Fibroblast of the conjunctiva (primary cell): ENCODE data around the gene PTPN2.
"Not testable (repeated sequence)": the region's sequence is repeated elsewhere in the genome, so short reads cannot be mapped to it uniquely, and the experiment has no call there.

Experiments
- DNase-seq: peaks from one replicate; pipeline ENCODE4 v3.0.0-alpha.2; 2010; ENCODE audit warnings: low read depth

PTPN2 gene

GRCh38 chr18:12883684-12884405 lies at the start of gene PTPN2:
Gene PTPN2 (minus strand): TSS chr18:12884237. CDS start chr18:12884141, 96 bp downstream.
- peak; percentile 94 for DNase-seq

DNA sequence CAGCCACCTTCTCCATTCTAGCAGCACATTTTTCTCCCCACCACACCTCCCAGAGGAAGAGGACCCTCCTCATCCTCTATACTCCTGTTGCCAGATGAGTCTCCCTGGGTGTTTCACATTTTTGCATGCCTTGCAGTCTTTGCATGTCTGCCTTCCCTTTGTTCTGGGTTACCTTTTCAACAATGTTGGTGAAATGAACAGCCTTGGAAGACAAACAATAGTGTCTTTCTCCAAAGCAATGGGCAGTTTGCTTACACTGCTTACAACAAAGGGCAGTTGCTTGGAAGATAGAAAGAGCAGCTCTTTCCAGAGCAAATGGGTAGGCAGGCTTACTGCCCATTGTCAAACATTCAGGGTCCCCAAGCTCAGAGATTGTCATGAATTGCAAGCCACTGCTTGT lies 49.3 kb upstream of the PTPN2 start:
- no peak for DNase-seq

GRCh38 chr18:12930908-12931307 lies 46.9 kb upstream of the PTPN2 start:
- no peak for DNase-seq

- no peak for DNase-seq
These were observed 46.3 kb upstream of the PTPN2 start for GRCh38 chr18:12930376-12930775.

DNA sequence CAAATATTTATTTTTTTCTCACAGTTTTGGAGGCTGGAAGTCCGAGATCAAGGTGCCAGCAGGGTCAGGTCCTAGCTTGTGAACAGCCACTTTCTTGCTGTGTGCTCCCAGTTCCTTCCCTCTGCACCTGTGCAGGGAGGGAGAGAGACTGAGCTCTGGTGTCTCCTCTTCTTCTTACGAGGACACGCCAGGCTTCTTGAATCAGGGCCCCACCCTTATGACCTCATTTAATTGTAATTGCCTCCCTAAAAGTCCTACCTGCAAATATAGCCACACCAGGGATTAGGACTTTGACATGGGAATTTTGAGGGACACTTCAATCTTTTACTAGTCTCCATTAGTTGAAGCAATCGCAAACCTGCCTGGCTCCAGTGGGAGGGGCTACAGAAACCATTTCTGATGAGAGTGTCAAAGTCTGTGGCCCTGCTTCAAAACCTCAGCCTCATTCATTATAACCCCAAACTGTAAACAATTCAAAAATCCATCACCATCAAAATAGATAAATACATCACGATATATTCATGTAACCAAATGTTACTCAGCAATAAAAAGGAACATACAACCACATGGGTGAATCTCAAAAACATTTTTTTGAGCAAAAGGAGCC lies 45.5 kb upstream of the PTPN2 start:
- DNase-seq: no peak

DNA sequence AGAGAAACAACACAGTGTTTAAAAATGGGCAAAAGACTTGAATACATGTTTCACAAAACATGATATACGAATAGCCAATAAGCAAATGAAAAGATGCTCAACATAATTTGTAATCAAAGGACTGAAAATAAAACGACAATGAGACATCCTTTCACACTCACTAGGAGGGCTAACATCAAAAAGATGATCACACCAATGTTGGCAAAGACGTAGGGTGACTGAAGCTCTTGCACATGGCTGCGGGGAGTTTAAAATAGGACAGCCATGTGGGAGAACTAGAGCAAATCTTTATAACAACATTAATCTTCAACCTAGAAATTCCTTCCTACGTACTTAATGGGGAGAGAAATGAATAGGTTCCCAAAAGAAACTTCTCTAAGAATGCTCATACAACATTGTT lies 44.6 kb upstream of the PTPN2 start:
- no peak for DNase-seq

DNA sequence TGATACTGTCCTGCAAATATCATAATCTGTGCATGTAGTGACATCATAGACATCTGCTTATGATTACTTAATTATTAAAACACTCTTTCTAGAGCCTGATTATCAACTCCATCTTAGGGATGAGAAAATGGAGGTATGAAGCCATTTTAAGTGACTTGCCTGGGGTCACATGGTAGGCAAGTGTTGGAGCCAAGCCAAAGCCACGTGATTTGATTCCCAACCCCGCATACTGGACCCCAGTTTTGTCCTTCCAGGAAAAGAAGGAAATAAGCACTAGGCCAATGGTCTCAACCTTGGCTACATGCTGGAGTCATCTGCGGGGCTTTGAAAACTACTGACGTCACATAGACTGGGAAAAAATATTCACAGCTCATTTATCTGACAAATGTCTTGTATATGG lies 44.2 kb upstream of the PTPN2 start:
- no peak for DNase-seq

- no peak for DNase-seq
These were observed 40.6 kb upstream of the PTPN2 start for GRCh38 chr18:12924616-12925015.

DNA sequence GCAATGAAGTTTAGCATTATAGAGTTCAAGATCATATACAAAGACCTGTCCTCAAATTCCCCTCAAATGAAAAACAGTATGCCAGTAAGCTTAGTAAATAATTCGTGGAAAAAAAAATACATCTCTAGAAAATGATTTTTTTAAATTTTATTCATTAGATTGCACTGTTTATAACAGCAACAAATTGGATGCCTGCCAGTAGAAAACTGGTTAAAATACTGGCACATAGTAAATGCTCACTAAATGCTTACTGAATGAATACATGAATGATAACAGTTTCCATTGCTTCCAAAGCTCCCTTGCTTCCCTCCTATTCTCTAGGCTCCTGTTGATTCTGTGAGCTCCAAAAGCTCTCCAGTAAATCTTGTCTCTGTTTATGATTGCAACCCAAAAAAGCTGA lies 38.2 kb upstream of the PTPN2 start:
- DNase-seq: no peak

GRCh38 chr18:12921178-12921577 lies 37.1 kb upstream of the PTPN2 start:
- DNase-seq: no peak

DNA sequence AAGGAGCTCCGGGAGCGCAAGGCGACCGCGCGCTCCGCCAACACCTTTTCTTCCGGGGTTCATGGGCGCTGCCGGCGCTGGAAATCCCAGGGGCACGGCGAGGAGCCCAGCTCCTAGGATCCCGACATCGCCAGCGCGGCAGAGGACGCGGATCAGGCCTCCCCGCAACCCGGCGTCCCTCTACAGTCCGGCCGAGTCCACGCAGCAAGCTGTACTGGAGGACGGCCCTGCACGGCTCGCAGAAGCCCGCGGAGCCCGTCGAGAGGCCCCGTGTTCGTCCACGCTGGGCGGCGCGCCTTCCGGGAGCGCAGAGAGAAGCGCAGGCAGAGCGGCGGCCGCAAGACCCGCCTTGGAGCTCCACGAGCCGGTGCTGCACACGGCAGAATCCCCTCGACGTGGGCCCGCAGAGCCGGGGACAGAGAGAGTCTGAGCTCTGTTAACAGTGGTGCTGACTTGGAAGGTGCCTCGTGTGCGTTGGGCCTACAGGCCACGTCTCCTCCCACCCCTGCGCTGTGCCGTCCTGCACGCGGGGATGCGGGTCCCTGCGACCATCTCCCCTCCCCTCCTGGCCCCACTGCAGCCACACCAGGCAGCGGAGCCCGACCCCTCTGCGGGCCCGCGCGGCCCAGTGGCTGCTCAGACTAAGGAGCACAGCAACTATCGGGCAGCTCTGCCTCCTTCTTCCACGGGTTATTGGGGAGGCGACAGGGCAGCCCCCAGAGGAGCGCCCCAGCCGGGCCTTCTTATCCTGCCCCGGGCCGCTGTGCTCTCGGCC lies 28.1 kb upstream of the PTPN2 start:
- no peak for DNase-seq

- DNase-seq: no peak
These were observed 27.2 kb upstream of the PTPN2 start for GRCh38 chr18:12911025-12911928.

DNA sequence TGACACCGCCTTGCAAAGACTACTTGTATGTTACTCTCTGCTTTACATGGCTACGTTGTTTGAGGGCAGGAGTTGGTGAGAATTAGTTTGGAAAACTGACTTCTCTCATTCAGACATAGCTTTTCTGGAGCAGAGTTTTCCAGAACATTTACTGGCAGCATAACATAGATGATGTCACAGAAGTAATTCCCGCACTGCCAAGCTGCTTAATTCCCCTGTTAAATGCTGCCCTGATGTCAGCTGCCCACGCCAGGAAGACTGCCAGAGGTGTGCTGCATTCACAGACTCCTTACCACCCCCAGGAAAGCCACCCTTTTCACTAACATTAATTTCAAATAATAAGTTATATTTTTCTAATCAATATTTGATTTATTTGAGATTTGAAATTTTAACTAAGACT lies 24.7 kb upstream of the PTPN2 start:
- DNase-seq: no peak

DNA sequence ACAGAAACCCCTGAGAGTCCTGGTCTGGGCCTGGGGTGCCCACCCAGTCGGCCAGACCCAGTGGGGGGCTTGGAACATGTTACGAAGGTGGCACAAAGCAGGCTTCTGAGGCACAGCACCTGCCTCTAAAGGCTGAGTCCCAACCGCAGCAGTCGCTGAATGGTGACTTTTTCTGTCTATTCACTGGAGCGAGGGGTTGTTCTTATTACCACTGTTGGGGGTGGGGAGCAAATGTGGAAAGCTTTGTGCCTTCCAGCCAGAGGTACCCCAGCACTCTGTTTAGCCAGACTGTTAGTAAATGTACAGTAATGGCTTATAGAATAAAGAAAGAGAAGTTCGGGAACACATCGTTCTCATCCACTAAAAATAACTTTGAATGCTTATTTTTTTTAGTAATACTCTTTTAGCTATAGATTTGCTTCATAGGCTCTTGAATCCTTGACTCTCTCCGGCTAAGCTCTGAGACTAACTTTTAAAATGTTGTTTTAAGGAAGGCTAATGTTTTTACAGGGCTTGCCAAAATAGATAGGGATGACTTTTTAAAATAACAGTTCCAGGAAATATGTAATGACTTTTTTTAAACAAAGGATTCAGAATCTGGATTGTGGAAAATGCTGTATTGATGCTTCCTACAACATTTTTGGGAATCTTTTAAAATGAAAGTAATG lies 23.4 kb upstream of the PTPN2 start:
- no peak for DNase-seq

DNA sequence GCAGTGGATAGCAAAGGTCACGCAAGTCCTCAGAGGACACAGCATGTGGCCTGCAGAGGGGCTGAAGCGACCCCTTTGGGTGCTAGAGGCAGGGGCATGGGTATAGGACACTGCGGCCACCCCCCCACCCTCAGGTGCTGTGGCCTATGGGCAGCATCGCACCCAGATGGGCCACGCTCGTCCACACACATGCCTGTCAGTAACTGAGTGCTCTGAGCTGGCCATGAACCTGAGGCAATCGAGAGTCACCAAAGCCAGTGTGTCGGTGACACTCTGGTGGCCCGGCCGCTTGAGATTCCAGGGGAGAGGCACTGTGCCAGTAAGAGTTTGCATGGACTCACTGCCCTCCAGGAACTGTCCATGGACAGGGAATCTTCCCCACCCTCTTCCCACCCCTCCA lies 22.7 kb upstream of the PTPN2 start:
- DNase-seq: no peak

- no peak for DNase-seq
These were observed 22.1 kb upstream of the PTPN2 start for GRCh38 chr18:12906119-12906518.

- DNase-seq: no peak
These were observed 20.0 kb upstream of the PTPN2 start for GRCh38 chr18:12904012-12904516.

GRCh38 chr18:12901208-12901607 lies 17.2 kb upstream of the PTPN2 start:
- not testable (repeated sequence) for DNase-seq

GRCh38 chr18:12896784-12897333 lies 12.8 kb upstream of the PTPN2 start:
- not testable (repeated sequence) for DNase-seq

DNA sequence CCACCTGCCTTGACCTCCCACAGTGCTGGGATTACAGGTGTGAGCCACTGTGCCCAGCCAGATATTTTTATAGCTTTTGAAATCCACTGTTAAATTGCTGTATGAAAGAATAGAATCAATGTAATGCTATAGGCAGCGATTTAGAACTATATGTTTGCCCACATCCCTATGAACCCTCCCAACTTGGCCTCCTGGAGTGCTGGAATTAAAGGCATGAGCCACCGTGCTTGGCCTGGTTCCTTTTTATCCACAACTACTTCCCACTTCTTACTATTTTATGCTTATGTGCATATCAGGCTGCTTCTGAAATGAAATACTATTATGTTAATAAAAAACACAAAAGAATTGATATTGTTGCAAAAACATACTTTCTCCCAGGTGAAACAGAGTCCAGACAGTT lies 11.6 kb upstream of the PTPN2 start:
- DNase-seq: no peak

- DNase-seq: no peak
These were observed 11.0 kb upstream of the PTPN2 start for GRCh38 chr18:12895014-12895413.
